IPS-18a (cell line): ENCODE measurements around the gene SH3BGRL3.
"Not testable (repeated sequence)": the region's sequence is repeated elsewhere in the genome, so short reads cannot be mapped to it uniquely, and the experiment has no call there.

Experiments used
- H3K27ac ChIP-seq: one replicate; pipeline ENCODE4 v1.5.1; 2013; ENCODE audit warnings: low read length
- H3K27me3 ChIP-seq: one replicate; pipeline ENCODE4 v1.6.1; 2013; ENCODE audit warnings: mild to moderate bottlenecking, low read length; ENCODE audit not compliant: control insufficient read depth, insufficient read depth
- H3K36me3 ChIP-seq: one replicate; pipeline ENCODE4 v1.6.1; 2013; ENCODE audit warnings: low read depth, low read length; ENCODE audit not compliant: control insufficient read depth
- H3K4me1 ChIP-seq: one replicate; pipeline ENCODE4 v1.6.1; 2013; ENCODE audit warnings: low read depth, low read length; ENCODE audit not compliant: control insufficient read depth
- H3K4me3 ChIP-seq: one replicate; pipeline ENCODE4 v1.5.1; 2013; ENCODE audit warnings: low read length
- H3K9ac ChIP-seq: one replicate; pipeline ENCODE4 v1.6.1; 2013; ENCODE audit warnings: mild to moderate bottlenecking, low read length, moderate library complexity
- H3K9me3 ChIP-seq: one replicate; pipeline ENCODE4 v1.6.1; 2013; ENCODE audit warnings: low read depth, low read length; ENCODE audit not compliant: control insufficient read depth

Gene SH3BGRL3

DNA sequence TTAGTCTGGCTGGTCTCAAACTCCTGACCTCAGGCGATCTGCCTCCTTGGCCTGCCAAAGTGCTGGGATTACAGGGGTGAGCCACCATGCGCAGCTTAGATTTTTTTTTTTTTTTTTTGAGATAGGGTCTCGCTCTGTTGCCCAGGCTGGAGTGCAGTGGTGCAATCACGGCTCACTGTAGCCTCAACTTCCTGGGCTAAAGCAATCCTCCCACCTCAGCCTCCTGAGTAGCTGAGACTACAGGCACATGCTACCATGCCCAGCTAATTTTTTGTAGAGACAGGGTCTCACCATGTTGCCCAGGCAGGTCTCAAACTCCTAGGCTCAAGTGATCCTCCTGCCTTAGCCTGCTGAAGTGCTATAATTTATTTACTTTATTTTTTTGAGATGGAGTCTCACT lies 49.5 kb downstream of the SH3BGRL3 start:
- H3K4me3 ChIP-seq, H3K27ac ChIP-seq, H3K9me3 ChIP-seq, H3K27me3 ChIP-seq, H3K4me1 ChIP-seq, H3K9ac ChIP-seq: not testable (repeated sequence)
- H3K36me3 ChIP-seq: peaks cover 23% of the 10 kb centered on the region

DNA sequence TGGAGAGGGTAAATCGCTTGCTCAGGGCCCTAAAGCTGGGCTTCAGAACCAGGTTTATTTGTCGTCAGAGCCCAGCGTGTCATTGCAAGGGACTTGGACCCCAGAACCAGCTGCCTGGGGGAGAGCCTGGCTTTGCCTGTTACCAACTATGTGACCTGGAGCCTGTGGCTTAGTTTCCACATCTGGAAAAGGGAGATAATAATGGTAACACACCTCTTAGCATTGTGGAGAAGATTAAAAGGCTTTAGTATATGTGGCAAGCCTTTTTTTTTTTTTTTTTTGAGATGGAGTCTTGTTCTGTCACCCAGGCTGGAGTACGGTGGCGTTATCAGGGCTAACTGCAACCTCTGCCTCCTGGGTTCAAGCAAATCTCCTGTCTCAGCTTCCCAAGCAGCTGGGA lies 50.4 kb downstream of the SH3BGRL3 start:
- Histone ChIP-seq H3K27ac (no peak overlapping the region), H3K9ac (no peak overlapping the region), H3K27me3 (no peaks in the 10 kb centered on the region), H3K9me3 (no peaks in the 10 kb centered on the region), H3K4me3 (no peak overlapping the region), H3K4me1 (peaks cover 6% of the 10 kb centered on the region), H3K36me3 (peaks cover 15% of the 10 kb centered on the region)
